GM21390 (cell line): ENCODE measurements around the gene SLC26A5.
"Not testable (repeated sequence)": the region's sequence is repeated elsewhere in the genome, so short reads cannot be mapped to it uniquely, and the experiment has no call there.

Experiments
- ATAC-seq: cut with Tn5 transposase; IDR thresholded peaks from one replicate; pipeline ENCODE4 v1.9.1; 2021; ENCODE audit not compliant: unreplicated experiment

Gene SLC26A5

GRCh38 chr7:103405789-103406613 is 40.0 kb downstream of the SLC26A5 start:
- not testable (repeated sequence) for ATAC-seq

- ATAC-seq, result not testable (repeated sequence)
These were observed 46.3 kb downstream of the SLC26A5 start for GRCh38 chr7:103399687-103400086.

DNA sequence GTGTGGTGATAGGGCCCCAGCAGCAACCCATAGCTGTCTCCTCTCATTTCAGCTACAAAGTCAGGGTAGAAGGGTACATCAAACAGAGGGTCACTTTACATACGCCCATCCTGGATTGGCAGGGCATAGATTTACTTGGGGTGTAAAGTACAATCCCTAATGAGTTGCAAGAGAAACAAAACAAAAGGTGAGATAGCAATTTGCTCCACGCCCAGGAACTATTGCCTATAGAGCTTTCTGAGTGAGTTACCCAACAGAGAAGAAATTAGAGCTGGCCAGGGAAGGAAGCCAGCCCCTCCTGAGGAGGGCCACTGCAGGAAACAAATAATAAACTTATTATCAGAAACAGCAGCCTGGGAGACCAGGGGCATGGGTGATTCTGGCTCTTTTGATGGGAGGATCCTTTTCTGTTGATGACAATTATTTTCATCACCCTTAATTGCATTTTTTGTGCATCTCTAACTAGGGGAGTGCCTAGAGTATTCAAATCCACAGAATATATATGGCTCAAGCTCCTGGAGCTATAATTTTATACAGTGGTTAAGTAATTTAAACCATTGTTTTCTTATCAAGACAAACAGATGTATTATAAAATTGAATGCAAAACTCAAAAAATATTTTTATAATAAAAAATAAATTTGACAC is 47.4 kb downstream of the SLC26A5 start:
- ATAC-seq, result no peak

- ATAC-seq, result no peak
These were observed 49.5 kb downstream of the SLC26A5 start for GRCh38 chr7:103396471-103396870.

DNA sequence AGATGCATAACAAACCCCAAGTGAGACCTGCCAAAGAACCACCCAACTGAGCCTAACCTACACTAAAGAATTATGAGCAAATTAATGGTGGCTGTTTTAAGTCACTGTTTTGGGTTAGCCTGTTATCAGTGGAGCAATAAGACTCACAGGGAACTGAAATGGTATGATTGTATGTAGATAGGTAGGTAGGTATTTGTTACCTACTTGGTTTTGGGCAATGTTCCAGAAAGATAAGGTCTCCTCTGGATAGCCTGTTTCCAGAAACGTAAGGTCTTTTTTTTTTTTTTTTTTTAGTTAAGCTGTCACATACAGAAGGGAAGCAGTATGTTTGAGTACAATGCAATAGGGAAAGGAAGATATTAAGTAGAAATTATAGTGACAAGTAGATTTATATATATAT is 50.9 kb downstream of the SLC26A5 start:
- no peak for ATAC-seq

DNA sequence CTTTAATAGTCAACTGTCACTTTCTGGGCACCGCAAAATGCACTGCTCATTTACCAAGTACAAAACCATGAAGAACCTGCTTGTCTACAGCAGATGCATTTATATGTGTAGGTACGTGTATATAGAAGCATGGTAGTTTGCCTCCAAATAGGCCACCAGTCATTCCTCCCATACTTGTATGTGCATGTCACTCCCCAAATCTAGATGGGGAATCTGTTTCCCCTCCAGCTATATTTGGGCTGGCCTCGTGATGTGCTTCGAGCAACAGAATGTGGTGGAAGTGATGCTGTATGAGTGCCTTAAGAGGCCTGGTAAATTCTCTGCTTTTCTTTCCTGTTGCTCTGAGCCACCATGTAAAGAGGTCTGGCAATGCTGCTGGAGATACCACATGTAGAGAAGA is 51.4 kb downstream of the SLC26A5 start:
- ATAC-seq, result no peak

- no peak for ATAC-seq
These were observed 54.0 kb downstream of the SLC26A5 start for GRCh38 chr7:103391976-103392375.

- ATAC-seq, result no peak
These were observed 54.9 kb downstream of the SLC26A5 start for GRCh38 chr7:103391150-103391549.

- no peak for ATAC-seq
These were observed 56.7 kb downstream of the SLC26A5 start for GRCh38 chr7:103389263-103389662.

DNA sequence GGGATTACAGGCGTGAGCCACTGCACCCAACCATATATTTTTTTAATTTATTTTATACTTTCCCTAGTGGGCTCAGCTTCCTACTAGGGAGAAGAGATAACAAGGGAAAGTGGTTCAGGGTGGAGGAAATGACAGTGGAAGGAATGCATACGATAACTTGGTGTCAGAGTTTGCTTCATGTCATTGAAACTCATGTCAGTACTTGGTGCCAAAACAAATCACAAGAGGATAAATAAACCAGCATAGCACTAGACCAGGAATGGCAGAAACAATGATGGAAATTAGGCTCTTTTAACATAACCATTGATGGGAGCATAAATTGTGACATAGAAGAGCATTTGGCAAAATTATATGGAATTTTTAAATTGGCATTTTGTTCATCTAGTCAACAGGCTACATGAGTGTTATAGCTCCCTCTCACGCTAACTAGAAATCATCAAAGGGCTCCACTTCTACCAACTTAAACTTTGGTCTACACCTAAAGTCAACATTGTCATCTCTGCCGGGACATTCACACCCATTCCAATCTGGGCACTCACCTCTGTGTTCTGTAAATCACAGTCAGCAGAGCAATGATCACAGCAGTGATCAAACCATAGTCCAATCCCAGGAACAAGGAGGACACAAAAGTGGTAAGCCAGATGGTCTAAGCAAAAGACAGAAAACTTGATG is 57.4 kb downstream of the SLC26A5 start:
- ATAC-seq, result no peak

- ATAC-seq, result no peak
These were observed 58.8 kb downstream of the SLC26A5 start for GRCh38 chr7:103387242-103387641.

DNA sequence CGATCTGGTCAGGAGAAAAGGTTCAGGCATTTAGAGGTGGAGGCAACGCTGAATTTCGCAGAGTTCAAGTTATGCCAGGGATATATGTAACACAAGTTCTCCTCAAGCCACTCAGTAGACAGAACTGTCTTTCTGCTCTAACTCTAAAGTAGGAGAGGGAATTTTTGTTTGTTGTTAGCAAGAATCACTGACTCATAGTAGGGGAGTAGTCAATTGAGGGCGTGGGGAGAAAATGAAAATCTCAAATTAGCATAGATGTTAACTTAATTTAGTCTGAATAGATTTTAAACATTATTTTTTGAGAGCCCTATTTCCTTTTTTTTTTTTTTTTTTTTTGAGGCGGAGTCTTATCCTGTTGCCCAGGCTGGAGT is 64.0 kb downstream of the SLC26A5 start:
- no peak for ATAC-seq

GRCh38 chr7:103381280-103382031 is 64.6 kb downstream of the SLC26A5 start:
- ATAC-seq, result no peak

GRCh38 chr7:103380395-103381191 is 65.4 kb downstream of the SLC26A5 start:
- no peak for ATAC-seq

DNA sequence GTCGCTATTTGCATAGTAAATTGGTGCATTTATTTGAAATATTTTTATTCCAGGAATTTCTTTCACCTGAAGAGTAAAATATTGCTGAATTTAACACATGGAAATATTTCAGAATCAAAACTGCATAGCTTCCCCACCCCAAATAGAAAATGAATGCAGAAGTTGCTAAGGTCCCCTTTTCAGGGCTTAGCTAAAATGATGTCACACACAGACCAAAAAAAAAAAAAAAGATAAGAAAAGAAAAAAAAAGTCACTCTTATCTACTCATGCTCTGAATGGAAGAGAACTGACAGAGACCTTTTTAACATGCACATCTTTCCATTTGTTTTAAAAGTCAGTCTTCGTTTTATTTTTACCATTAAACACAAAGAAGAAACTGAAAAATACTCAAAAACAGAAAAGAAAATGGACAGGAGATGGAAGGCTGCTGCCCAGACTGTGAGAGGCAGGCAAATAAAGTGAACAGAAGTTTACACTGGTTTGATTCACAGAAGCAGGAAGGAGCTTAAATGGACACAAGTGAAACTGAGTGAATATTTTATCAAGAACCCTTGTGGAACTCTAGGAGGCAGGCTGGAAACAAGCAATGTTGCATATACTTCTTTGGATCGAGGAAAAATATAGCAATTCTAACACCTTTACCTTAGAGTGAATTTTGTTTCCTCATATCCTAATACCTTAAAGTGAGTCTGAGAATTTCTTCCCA is 66.6 kb downstream of the SLC26A5 start:
- no peak for ATAC-seq

DNA sequence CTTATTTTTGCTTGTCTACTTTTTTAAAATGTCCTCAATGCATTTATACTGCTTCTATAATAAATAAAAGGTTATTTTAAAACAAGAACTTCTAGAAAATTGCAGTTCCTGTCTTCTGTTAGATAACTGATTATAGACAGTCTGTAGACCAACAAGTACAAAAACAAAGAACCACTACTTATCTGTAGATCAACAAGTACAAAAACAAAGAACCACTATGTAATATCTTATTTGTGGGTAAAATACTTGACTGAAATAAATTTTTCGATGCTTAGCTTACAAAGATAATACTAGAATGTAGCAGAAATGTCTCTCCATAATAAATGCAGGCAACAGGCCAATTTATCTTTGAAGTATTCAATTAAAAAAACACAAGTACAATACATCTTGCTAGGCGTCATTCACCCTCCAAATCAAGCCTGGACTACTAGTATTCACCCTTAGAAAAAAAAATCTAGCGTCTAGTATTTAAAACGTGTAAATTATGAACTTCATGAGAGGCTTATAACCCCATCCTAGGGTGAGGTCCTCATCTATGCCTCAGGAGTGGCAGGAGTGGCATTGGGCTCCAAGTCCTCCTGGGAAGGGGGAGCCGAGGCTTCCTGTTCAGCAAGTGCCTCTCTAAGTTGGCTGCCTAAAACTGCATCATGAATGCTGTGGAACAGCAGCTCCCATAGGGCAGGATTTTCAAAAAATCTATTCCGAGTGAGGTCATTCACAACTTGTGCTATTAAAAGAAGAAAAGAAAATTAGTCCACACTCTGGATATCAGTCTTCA is 72.0 kb downstream of the SLC26A5 start:
- ATAC-seq, result no peak

DNA sequence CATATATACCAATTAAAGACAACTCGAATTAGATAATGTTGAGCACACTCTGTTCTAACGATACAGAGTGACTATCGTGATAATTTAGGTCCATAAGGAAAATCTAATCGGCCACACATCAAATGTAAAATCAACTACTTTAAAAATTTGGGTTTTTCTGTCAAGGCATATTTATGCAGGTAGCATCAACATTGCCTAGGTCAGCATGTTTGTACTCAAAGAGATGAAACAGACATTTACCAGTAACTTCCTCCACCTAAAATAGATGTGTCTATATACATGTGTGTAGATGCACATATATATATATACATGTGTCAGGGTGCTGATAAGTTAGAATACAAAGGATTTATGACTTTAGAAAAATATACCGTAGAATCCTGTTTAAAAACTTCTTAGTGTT is 76.6 kb downstream of the SLC26A5 start:
- no peak for ATAC-seq

- ATAC-seq, result no peak
These were observed 96.2 kb downstream of the SLC26A5 start for GRCh38 chr7:103349805-103350204.

DNA sequence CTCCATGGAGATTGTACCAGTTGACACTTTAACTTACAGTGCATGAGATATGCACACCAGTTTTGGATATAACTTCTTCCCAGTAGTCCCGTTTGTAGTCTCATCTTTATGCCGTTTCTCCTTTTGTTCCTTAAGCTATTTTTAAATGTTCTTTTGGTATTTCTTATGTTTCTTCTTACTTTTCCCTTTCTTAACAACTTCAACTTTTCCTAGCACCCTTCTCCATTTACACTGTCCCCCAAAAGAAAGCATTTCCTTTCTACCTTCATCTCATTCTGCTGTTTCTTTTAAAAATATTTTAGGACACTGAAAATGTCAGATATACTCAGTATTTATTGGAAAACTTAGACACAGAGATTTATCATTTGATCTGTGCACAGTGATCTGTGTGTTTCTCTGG is 97.0 kb downstream of the SLC26A5 start:
- no peak for ATAC-seq
